Measurements from ENCODE around the gene FAM25A.
"Not testable (repeated sequence)": the region's sequence is repeated elsewhere in the genome, so short reads cannot be mapped to it uniquely, and the experiment has no call there.

Gene FAM25A

GRCh38 chr10:86992456-86992855 is 27.6 kb upstream of the FAM25A start:
- ATAC-seq (ENCODE audit: low read depth) (no peak), DNase-seq (ENCODE audit: low spot score in 2 of 2) (no peak)
- H3K4me3 Mint-ChIP-seq, result no peak overlapping the region
- H3K36me3 Mint-ChIP-seq, result no peaks in the 10 kb centered on the region
- no peaks in the 10 kb centered on the region for H3K9me3 Mint-ChIP-seq
- H3K27me3 Mint-ChIP-seq, result peaks cover 2% of the 10 kb centered on the region
- H3K4me1 Mint-ChIP-seq, result no peaks in the 10 kb centered on the region
- H3K27ac Mint-ChIP-seq, result no peak overlapping the region

- no peaks in the 10 kb centered on the region for H3K4me1 Mint-ChIP-seq
- DNase-seq (ENCODE audit: low spot score in 2 of 2), result no peak
- no peaks in the 10 kb centered on the region for H3K36me3 Mint-ChIP-seq
- ATAC-seq (ENCODE audit: low read depth), result no peak
- no peak overlapping the region for H3K4me3 Mint-ChIP-seq
- no peak overlapping the region for H3K27ac Mint-ChIP-seq
- H3K27me3 Mint-ChIP-seq, result peaks cover 2% of the 10 kb centered on the region
- no peaks in the 10 kb centered on the region for H3K9me3 Mint-ChIP-seq
Measured at GRCh38 chr10:86992929-86993328, 27.2 kb upstream of the FAM25A start.

DNA sequence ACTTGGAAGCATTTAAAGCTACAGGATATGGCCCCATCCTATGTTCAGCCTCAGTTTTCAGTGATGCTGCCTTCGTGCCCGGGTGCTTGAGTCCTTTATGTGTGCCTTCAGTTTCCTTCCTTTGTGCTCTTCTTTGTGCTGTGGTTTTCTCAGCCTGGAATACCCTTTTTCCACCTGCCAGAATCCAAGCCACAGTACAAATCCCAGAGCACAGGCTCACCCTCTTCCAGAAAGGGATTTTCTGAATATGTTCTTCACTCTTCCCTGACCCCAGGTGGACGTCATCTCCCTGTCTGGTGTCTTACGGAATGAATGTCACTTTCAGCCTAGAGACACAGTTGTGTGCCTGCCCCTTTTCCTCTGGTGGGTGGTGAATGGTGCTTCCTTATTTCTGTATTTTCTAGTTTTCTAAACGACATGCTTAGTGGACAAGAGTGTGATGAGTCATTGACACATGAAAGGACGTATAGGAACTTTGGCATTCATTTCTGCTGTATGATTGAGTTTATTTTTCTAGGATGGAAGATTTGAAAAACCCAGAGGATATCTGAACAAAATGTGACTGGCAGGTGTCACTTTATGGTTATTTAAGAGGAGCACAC is 20.2 kb upstream of the FAM25A start:
- not testable (repeated sequence) for H3K4me1 Mint-ChIP-seq; H3K36me3 Mint-ChIP-seq; DNase-seq (ENCODE audit: low spot score in 2 of 2); H3K9me3 Mint-ChIP-seq; H3K27ac Mint-ChIP-seq; H3K27me3 Mint-ChIP-seq; H3K4me3 Mint-ChIP-seq; ATAC-seq (ENCODE audit: low read depth)

DNA sequence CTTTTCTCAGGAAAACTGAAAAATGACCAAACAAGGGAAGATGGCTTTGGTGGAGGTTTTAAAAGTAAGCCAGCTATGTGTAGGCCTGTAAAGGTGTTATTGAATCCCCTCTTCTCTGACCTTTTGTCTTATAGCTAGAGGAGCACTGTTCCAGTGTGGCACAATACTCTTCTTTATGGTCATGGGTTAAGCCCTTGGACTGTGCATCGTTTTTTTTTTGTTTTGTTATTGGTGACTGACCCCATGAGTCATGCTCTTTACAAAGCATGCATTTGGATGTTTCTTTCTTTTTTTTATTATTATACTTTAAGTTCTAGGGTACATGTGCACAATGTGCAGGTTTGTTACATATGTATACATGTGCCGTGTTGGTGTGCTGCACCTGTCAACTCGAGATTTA is 19.6 kb upstream of the FAM25A start:
- H3K36me3 Mint-ChIP-seq, result no peaks in the 10 kb centered on the region
- no peaks in the 10 kb centered on the region for H3K4me1 Mint-ChIP-seq
- no peaks in the 10 kb centered on the region for H3K9me3 Mint-ChIP-seq
- H3K4me3 Mint-ChIP-seq, result no peak overlapping the region
- no peak for ATAC-seq (ENCODE audit: low read depth)
- no peak overlapping the region for H3K27ac Mint-ChIP-seq
- DNase-seq (ENCODE audit: low spot score in 2 of 2), result no peak
- peaks cover 1% of the 10 kb centered on the region for H3K27me3 Mint-ChIP-seq

- H3K27ac Mint-ChIP-seq; ATAC-seq (ENCODE audit: low read depth); H3K36me3 Mint-ChIP-seq; H3K9me3 Mint-ChIP-seq; H3K27me3 Mint-ChIP-seq; H3K4me1 Mint-ChIP-seq; DNase-seq (ENCODE audit: low spot score in 2 of 2); H3K4me3 Mint-ChIP-seq: not testable (repeated sequence)
Measured at GRCh38 chr10:87007124-87007523, 13.0 kb upstream of the FAM25A start.

- H3K27me3 Mint-ChIP-seq; H3K36me3 Mint-ChIP-seq; H3K27ac Mint-ChIP-seq; ATAC-seq (ENCODE audit: low read depth); DNase-seq (ENCODE audit: low spot score in 2 of 2); H3K9me3 Mint-ChIP-seq; H3K4me3 Mint-ChIP-seq; H3K4me1 Mint-ChIP-seq: not testable (repeated sequence)
Measured at GRCh38 chr10:87007674-87008073, 12.4 kb upstream of the FAM25A start.

DNA sequence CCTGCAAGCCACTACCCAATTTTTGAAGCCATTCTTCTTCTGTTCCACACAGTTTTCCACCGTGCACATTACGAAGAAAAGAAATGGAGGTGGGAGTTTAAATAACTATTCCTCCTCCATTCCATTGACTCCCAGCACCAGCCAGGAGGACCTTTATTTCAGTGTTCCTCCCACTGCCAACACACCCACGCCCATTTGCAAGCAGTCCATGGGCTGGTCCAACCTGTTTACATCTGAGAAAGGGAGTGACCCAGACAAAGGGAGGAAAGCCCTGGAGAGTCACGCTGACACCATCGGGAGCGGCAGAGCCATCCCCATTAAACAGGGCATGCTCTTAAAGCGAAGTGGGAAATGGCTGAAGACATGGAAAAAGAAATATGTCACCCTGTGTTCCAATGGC is 11.8 kb upstream of the FAM25A start:
- not testable (repeated sequence) for H3K27me3 Mint-ChIP-seq; DNase-seq (ENCODE audit: low spot score in 2 of 2); ATAC-seq (ENCODE audit: low read depth); H3K9me3 Mint-ChIP-seq; H3K27ac Mint-ChIP-seq; H3K4me1 Mint-ChIP-seq; H3K36me3 Mint-ChIP-seq; H3K4me3 Mint-ChIP-seq

DNA sequence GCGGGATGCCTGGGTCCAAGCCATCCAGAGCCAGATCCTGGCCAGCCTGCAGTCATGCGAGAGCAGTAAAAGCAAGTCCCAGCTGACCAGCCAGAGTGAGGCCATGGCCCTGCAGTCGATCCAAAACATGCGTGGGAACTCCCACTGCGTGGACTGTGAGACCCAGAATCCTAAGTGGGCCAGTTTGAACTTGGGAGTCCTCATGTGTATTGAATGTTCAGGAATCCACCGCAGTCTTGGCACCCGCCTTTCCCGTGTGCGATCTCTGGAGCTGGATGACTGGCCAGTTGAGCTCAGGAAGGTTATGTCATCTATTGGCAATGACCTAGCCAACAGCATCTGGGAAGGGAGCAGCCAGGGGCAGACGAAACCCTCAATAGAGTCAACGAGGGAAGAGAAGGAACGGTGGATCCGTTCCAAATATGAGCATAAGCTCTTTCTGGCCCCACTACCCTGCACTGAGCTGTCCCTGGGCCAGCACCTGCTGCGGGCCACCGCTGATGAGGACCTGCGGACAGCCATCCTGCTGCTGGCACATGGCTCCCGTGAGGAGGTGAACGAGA is 10.9 kb upstream of the FAM25A start:
- not testable (repeated sequence) for ATAC-seq (ENCODE audit: low read depth); H3K4me1 Mint-ChIP-seq; H3K4me3 Mint-ChIP-seq; H3K27me3 Mint-ChIP-seq; H3K9me3 Mint-ChIP-seq; H3K36me3 Mint-ChIP-seq; DNase-seq (ENCODE audit: low spot score in 2 of 2); H3K27ac Mint-ChIP-seq

DNA sequence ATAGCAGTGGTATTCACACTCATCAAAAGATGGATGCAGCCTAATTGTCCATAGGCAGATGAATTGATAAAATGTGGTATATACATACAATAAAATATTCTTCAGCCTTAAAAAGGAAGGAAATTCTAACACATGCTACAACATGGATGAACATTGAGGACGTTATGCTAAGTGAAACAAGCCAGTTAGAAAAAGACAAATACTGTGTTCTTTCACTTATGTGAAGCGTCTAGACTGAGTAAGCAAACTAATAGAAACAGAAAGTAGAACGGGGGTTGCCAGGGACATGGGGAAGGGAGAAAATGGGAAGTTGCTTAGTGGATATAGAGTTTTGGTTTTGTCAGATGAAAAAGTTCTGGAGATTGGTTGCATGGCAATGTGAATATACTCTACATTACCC is 6.6 kb upstream of the FAM25A start:
- not testable (repeated sequence) for H3K4me1 Mint-ChIP-seq; H3K27me3 Mint-ChIP-seq; DNase-seq (ENCODE audit: low spot score in 2 of 2); ATAC-seq (ENCODE audit: low read depth); H3K36me3 Mint-ChIP-seq; H3K9me3 Mint-ChIP-seq
- Mint-ChIP-seq H3K27ac (peak overlapping the region; percentile 29), H3K4me3 (peak overlapping the region; percentile 3)

- not testable (repeated sequence) for H3K4me3 Mint-ChIP-seq; ATAC-seq (ENCODE audit: low read depth); H3K27ac Mint-ChIP-seq; DNase-seq (ENCODE audit: low spot score in 2 of 2); H3K9me3 Mint-ChIP-seq; H3K36me3 Mint-ChIP-seq; H3K4me1 Mint-ChIP-seq; H3K27me3 Mint-ChIP-seq
Measured at GRCh38 chr10:87014986-87015716, 4.9 kb upstream of the FAM25A start.

- not testable (repeated sequence) for H3K9me3 Mint-ChIP-seq; H3K27me3 Mint-ChIP-seq; H3K27ac Mint-ChIP-seq; H3K4me1 Mint-ChIP-seq; H3K4me3 Mint-ChIP-seq; DNase-seq (ENCODE audit: low spot score in 2 of 2); ATAC-seq (ENCODE audit: low read depth); H3K36me3 Mint-ChIP-seq
Measured at GRCh38 chr10:87018127-87018526, 2.0 kb upstream of the FAM25A start.

- H3K4me3 Mint-ChIP-seq; H3K36me3 Mint-ChIP-seq; H3K9me3 Mint-ChIP-seq; H3K4me1 Mint-ChIP-seq; H3K27ac Mint-ChIP-seq; H3K27me3 Mint-ChIP-seq; DNase-seq (ENCODE audit: low spot score in 2 of 2); ATAC-seq (ENCODE audit: low read depth): not testable (repeated sequence)
Measured at GRCh38 chr10:87019066-87019465, 1.0 kb upstream of the FAM25A start.

DNA sequence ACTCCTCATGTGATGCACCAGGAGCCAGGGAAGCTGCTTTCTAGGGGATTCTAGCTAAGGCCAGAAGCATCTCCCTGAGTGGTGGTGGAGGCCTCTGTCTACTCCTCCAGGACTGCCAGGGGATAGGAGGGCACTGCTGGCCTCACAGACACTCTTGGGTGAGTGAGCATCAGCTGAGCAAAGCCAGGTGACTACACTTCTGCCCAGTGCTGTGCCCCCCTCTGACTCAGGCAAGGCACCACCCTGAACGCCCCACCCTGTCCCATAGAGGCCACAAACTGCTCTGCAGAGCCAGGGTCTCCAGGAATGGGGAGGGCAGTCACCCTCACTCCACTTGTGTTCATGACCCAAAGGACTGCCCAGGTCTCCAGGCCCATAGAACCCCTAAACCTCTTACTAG is 590 bp upstream of the FAM25A start:
- not testable (repeated sequence) for H3K4me1 Mint-ChIP-seq, H3K27ac Mint-ChIP-seq

GRCh38 chr10:87025285-87025958 is 5.3 kb downstream of the FAM25A start:
- ATAC-seq (ENCODE audit: low read depth); H3K9me3 Mint-ChIP-seq; H3K36me3 Mint-ChIP-seq; H3K4me1 Mint-ChIP-seq; H3K4me3 Mint-ChIP-seq; H3K27ac Mint-ChIP-seq; H3K27me3 Mint-ChIP-seq; DNase-seq (ENCODE audit: low spot score in 2 of 2): not testable (repeated sequence)

More for the DNA sequence above, 590 bp upstream of the FAM25A start:
- H3K27me3 Mint-ChIP-seq; H3K36me3 Mint-ChIP-seq; H3K9me3 Mint-ChIP-seq; DNase-seq (ENCODE audit: low spot score in 2 of 2); H3K4me3 Mint-ChIP-seq; ATAC-seq (ENCODE audit: low read depth): not testable (repeated sequence)

All from memory B cell (primary cell).